Activated T-cell treated with anti-CD3 and anti-CD28 coated beads, Interleukin-2, amount 50 U/mL, for 72 hours (primary cell): ENCODE measurements around the gene CIB1. TPM values are rescaled to one million over a fixed set of nuclear protein-coding genes. Genes with fewer than 3 reads are reported as not detected.

Experiments used
- total RNA-seq, 2 donors: library from RNA; stranded (reverse); gene quantifications; one replicate each; pipeline ENCODE4 v1.2.3, GENCODE V29; 2022

CIB1 gene
- total RNA-seq, 2 donors from 2014 or later, result 135 to 136 TPM

Other genes starting within 250 kb of the CIB1 start
- gene ZNF710, start 232.6 kb downstream of the CIB1 start, total RNA-seq, result 10 to 100 TPM; 26.6 to 32.3 TPM
- 100 to 1,000 TPM; 123 to 170 TPM for gene IDH2, start 131.5 kb downstream of the CIB1 start, total RNA-seq
- 10 to 100 TPM; 14.2 to 15.5 TPM for gene SEMA4B, start 32.6 kb downstream of the CIB1 start, total RNA-seq
- gene GDPGP1, start 268 bp upstream of the CIB1 start, total RNA-seq, result 1 to 10 TPM; 5.8 to 7.0 TPM
- 1 to 10 TPM in 1 of 2 donors, under 1 TPM in 1; 0.24 to 1.9 TPM for gene TTLL13, start 15.6 kb upstream of the CIB1 start, total RNA-seq
- 10 to 100 TPM; 38.0 to 38.9 TPM for gene NGRN, start 31.7 kb upstream of the CIB1 start, total RNA-seq
- 1 to 10 TPM in 1 of 2 donors, under 1 TPM in 1; 0.60 to 2.7 TPM for gene ZNF774, start 118.3 kb upstream of the CIB1 start, total RNA-seq
- gene IQGAP1, start 154.3 kb upstream of the CIB1 start, total RNA-seq, result 100 to 1,000 TPM; 177 to 184 TPM